Vagina (tissue), 2 donors: ENCODE results near the gene KNCN.

Experiments
- CTCF ChIP-seq, 3 experiments: fragments of 450-650 bp in 2 of 3; fragments of 200-600 bp in 1 of 3; sonication (generic) in 1 of 3; IDR thresholded peaks; one replicate each; pipeline ENCODE4 v1.5.1; 2017 to 2019; ENCODE audit warnings: antibody characterized with exemption in 3 of 3, mild to moderate bottlenecking in 2 of 3, moderate library complexity in 2 of 3
- POLR2A ChIP-seq, 2 donors: fragments of 450-650 bp; IDR thresholded peaks; one replicate each; pipeline ENCODE4 v1.6.1; 2017; ENCODE audit warnings: antibody characterized with exemption in 2 of 2, mild to moderate bottlenecking in 2 of 2, moderate library complexity in 2 of 2
- POLR2AphosphoS5 ChIP-seq, 2 donors: sonication (generic); formaldehyde crosslinking; IDR thresholded peaks; one replicate each; pipeline ENCODE4 v1.9.0; 2017; ENCODE audit warnings: antibody characterized with exemption in 2 of 2, mild to moderate bottlenecking in 2 of 2, low read depth in 1 of 2; ENCODE audit not compliant: insufficient read depth in 1 of 2

GRCh38 chr1:46538147-46538546, 13.3 kb downstream of the KNCN start:
- TF ChIP-seq CTCF (IDR thresholded peaks at IDR 0.05) (no peak), POLR2A (IDR thresholded peaks at IDR 0.05) (no peak), POLR2AphosphoS5 (IDR thresholded peaks at IDR 0.05; ENCODE audit: insufficient read depth in 1 of 2, low read depth in 1 of 2) (no peak)
